Dendritic cell treated with granulocyte-macrophage colony-stimulating factor and Interleukin-4, amounts not matched to agents 40 ng/mL and 50 ng/mL, for 4 days (primary cell): Measurements from ENCODE around the gene VWA5A.
A peak's percentile ranks its signal among the peaks of the same experiment; 100 is the strongest.

Source experiments
- H3K27ac Mint-ChIP-seq: one replicate; pipeline ENCODE4 v1.8.0; 2022; ENCODE audit warnings: mild to moderate bottlenecking, mixed read lengths
- H3K27me3 Mint-ChIP-seq: one replicate; pipeline ENCODE4 v1.8.0; 2022; ENCODE audit warnings: mild to moderate bottlenecking, mixed read lengths
- H3K36me3 Mint-ChIP-seq: one replicate; pipeline ENCODE4 v1.8.0; 2022; ENCODE audit warnings: low read depth, mixed read lengths
- H3K4me1 Mint-ChIP-seq: one replicate; pipeline ENCODE4 v1.8.0; 2022; ENCODE audit warnings: low read depth, mixed read lengths
- H3K4me3 Mint-ChIP-seq: one replicate; pipeline ENCODE4 v1.8.0; 2022; ENCODE audit warnings: mild to moderate bottlenecking, moderate library complexity, mixed read lengths
- H3K9me3 Mint-ChIP-seq: one replicate; pipeline ENCODE4 v1.8.0; 2022; ENCODE audit warnings: mixed read lengths
- intact Hi-C: fragments of 100-400 bp; cut with micrococcal nuclease; formaldehyde crosslinking; loops from one replicate; pipeline ENCODE4 v1.15.0; 2022

The VWA5A gene, protein sequence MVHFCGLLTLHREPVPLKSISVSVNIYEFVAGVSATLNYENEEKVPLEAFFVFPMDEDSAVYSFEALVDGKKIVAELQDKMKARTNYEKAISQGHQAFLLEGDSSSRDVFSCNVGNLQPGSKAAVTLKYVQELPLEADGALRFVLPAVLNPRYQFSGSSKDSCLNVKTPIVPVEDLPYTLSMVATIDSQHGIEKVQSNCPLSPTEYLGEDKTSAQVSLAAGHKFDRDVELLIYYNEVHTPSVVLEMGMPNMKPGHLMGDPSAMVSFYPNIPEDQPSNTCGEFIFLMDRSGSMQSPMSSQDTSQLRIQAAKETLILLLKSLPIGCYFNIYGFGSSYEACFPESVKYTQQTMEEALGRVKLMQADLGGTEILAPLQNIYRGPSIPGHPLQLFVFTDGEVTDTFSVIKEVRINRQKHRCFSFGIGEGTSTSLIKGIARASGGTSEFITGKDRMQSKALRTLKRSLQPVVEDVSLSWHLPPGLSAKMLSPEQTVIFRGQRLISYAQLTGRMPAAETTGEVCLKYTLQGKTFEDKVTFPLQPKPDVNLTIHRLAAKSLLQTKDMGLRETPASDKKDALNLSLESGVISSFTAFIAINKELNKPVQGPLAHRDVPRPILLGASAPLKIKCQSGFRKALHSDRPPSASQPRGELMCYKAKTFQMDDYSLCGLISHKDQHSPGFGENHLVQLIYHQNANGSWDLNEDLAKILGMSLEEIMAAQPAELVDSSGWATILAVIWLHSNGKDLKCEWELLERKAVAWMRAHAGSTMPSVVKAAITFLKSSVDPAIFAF

DNA sequence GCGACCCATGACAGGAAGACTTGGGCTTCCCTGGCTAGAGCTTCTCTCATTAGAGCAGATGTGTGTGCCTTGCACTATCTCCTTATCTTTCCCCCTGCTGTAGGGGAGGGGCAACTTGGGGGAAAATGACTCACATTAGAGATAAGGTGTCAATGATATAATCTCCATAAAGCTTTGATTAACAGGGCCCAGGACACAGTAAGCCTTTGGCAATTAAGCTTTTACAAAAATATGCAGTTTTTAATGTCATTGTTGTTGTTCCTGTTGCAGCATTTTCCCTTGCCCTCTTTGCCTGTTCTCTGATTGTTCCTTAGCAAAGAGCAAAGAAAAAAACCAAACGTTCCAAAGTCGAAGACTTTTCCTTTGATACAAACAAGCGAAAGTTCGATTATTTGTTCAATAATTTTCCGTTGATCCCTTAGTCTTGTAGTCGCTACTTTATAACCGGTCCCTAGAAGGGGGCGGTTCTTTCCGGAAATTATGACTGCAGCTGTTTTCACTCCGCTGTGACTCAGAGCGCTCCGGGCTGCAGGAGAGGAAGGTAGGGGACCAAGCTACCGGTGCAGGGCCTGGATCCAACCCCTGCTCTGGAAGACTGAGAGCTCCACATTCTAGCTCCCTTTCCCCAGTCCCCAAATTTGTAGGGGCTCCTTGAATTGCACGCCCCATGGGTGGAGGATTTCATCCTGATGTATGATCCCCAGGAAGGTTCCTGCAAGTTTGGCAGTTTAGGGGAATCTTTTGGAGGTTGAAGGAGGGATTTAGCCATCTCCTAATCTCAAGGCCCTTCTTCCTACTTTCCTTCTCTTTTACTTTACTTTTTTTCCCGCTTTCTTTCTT is at the start of gene VWA5A:
TSS of gene VWA5A (plus strand) at position 509 of the 840 bp plus-strand sequence. CDS start 2,062 bp downstream, outside the sequence.
- Mint-ChIP-seq H3K27ac (peak within 1 kb of the TSS; percentile 73), H3K4me3 (peak within 1 kb of the TSS; percentile 80), H3K27me3 (no peaks in the 10 kb centered on the region), H3K9me3 (no peaks in the 10 kb centered on the region), H3K36me3 (peaks cover 26% of the 10 kb centered on the region), H3K4me1 (peaks cover 35% of the 10 kb centered on the region)
- intact Hi-C loops, result no loop called here

DNA sequence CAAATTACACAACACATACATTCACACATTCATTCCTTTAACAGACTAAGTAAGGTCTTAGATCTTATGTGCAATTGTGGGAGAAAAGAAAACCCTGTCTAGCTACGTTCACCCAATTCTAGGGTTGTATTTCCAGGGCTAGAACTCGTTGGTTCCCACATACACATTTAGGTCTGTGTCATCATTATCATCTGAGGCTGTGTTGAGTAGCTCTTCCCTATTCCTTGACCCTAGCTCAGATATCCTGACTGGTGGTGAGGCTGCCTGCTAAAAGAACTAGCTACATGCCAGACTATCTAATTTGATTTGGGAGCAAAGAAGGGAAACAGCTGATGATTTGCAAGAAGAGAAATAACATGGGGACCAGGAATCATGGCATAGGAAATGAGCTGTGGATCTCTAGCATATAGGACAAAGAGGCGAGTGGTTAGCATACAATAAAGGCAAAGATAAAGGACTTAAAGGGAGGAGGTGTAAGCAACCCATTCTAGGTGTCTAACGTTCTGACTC is 46.6 kb upstream of the VWA5A start:
- H3K4me3 Mint-ChIP-seq, result no peak overlapping the region
- H3K9me3 Mint-ChIP-seq, result no peaks in the 10 kb centered on the region
- no peak overlapping the region for H3K27ac Mint-ChIP-seq
- intact Hi-C loops, result loop anchor here (5.0 to 10.0 kb wide), 2 partner anchors 324 to 339 kb away; partner anchors contain the start of gene ZNF202
- H3K36me3 Mint-ChIP-seq, result no peaks in the 10 kb centered on the region
- H3K4me1 Mint-ChIP-seq, result peaks cover 31% of the 10 kb centered on the region
- H3K27me3 Mint-ChIP-seq, result peaks cover 20% of the 10 kb centered on the region

DNA sequence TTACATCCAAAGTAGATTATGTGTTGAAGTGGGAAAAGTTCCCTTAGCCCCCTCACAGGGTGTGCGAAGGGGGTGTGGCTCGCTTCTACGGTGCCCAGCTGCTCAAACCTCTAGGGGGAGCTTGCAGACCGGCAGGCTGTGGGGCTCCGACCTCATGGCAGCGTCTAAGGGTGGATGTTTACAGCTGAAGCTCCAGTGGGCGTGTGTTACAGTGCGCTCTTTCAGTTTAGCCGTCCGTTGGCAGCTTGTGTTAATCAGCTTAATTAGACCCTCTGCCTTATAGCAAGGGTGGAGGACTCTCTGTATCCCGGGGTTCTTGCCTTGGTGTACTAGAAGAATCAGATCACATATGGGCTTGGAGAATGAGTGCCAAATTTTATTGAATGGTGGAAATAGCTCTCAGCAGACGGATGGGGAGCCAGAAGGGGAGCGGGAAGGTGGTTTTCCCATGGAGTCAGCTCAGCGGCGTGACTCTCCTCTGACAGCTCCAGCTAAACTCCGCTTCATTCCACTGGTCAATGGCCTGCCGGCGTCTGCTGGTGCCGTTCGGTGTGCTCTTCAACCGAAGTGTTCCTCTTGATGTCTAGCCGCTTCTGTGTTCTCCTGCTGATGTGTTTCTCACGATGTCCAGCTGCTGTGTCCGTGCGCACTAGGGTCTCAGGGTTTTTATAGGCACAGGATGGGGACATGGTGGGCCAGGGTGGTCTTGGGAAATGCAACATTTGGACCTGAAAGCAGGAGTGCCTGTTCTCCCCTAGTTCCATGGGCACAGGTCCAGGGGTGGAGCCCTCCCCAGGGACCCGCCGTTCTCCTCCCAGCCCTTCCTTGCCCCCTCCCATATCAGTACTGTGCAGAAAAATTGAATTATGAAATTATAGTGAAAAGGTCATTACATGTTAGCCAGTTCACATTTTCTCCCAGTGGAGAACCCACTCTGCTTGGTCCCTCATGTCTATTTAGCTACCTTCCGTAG is 45.5 kb upstream of the VWA5A start:
- intact Hi-C loops, result loop anchor here (5.0 to 10.0 kb wide), 4 partner anchors 38 to 338 kb away; partner anchors contain the start of gene ZNF202
- H3K36me3 Mint-ChIP-seq, result no peaks in the 10 kb centered on the region
- H3K27me3 Mint-ChIP-seq, result peaks cover 21% of the 10 kb centered on the region

DNA sequence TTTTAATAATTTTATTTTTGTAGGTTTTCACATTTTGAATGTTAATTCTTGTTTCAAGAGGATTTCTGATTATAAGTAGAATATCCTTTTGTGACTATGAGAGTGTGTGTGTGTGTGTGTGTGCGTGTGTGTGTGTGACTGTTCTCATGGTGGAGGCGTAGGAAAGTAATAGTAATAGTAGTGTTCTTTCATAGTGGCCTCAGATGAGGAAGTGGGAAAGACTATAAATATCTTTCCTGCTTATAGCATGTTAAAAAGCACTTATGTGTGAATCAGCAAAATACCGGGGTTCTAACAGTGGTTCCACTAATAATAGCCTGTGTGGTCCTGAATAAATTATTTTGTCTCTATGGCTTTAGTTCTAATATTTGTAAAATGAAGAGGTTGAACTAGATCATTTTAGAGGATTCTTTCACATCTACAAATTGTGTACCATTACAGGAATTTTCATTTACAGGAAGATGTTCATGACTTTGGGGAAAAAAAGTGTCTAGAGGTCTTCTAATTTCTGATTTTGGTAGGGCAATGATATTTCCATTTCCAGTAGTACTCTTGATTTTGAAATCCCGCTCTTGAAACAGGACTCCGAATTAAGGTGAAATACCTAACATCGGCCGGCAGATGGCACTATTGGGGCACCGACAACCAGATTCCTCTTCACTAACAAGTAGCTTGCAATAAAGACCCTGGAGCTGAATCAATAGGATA is 44.2 kb upstream of the VWA5A start:
- peak overlapping the region; percentile 49 for H3K4me3 Mint-ChIP-seq
- peaks cover 25% of the 10 kb centered on the region for H3K27me3 Mint-ChIP-seq
- peak overlapping the region; percentile 86 for H3K27ac Mint-ChIP-seq
- H3K4me1 Mint-ChIP-seq, result peaks cover 42% of the 10 kb centered on the region
- no peaks in the 10 kb centered on the region for H3K9me3 Mint-ChIP-seq
- intact Hi-C loops, result loop anchor here (1.0 to 5.0 kb wide), 4 partner anchors 36 to 515 kb away; no protein-coding TSS in a partner anchor
- no peaks in the 10 kb centered on the region for H3K36me3 Mint-ChIP-seq

More for the DNA sequence above, 45.5 kb upstream of the VWA5A start:
- H3K9me3 Mint-ChIP-seq, result no peaks in the 10 kb centered on the region
- peak overlapping the region; percentile 44 for H3K4me3 Mint-ChIP-seq
- H3K4me1 Mint-ChIP-seq, result peaks cover 31% of the 10 kb centered on the region
- peak overlapping the region; percentile 50 for H3K27ac Mint-ChIP-seq

DNA sequence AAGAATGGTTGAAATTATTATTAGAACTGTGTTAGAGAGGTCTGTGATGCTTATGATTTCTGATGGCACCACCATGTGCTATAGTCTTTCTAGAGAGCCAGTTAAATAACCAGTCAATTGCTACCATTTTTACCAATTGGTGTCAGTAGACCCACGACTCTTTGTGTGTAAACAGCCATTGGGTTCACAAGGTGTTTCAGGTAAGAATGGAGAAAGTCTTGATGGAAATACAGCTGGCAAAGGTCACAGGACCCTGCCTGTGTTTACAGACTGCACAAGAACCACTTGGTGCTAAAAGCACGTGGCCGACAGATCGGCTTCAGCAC is 43.7 kb upstream of the VWA5A start:
- Mint-ChIP-seq H3K27me3 (peaks cover 22% of the 10 kb centered on the region), H3K4me3 (no peak overlapping the region), H3K27ac (peak overlapping the region; percentile 86), H3K9me3 (no peaks in the 10 kb centered on the region), H3K4me1 (peaks cover 47% of the 10 kb centered on the region), H3K36me3 (no peaks in the 10 kb centered on the region)
- intact Hi-C loops, result loop anchor here (1.0 to 5.0 kb wide), 4 partner anchors 36 to 515 kb away; no protein-coding TSS in a partner anchor

DNA sequence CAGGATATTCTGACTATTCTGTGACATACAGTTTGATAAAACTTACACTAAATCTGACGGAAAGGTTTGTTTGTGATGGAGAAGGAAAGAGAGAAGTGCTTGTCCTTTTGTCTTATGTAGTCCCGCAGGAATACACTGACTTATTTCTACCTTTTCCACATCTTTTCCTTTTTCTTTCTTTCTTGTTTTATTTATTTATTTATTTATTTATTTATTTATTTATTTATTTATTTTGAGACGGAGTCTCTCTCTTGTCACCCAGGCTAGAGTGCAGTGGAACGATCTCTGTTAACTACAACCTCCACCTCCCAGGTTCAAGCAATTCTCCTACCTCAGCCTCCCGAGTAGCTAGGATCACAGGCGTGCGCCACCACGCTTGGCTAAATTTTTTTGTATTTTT is 43.1 kb upstream of the VWA5A start:
- H3K9me3 Mint-ChIP-seq, result no peaks in the 10 kb centered on the region
- H3K27ac Mint-ChIP-seq, result no peak overlapping the region
- H3K4me1 Mint-ChIP-seq, result peaks cover 49% of the 10 kb centered on the region
- intact Hi-C loops, result loop anchor here (5.0 kb wide), 2 partner anchors 35 to 205 kb away; no protein-coding TSS in a partner anchor
- peaks cover 24% of the 10 kb centered on the region for H3K27me3 Mint-ChIP-seq
- no peaks in the 10 kb centered on the region for H3K36me3 Mint-ChIP-seq
- H3K4me3 Mint-ChIP-seq, result no peak overlapping the region

DNA sequence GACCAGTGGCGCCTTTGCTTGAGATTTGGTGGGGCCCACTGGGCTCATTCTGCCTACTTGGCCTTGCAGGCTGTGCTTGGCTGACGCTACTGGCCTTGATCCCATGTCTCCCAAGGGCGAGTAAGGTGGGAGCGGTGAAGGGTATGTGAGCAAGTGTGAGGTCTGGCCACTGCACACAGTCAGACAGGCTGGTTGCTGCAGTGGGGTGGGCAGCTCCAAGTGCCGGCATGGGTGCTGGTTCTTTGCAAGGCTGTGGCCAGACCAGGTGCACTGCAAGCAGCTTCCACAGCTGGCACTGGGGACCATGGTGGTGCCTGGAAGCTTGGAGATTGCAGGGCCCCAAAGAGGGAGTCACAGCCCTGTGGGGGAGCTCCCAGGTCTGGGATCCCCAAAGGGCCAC is 40.7 kb upstream of the VWA5A start:
- Mint-ChIP-seq H3K27ac (no peak overlapping the region), H3K27me3 (peaks cover 16% of the 10 kb centered on the region), H3K9me3 (no peaks in the 10 kb centered on the region), H3K4me3 (no peak overlapping the region), H3K36me3 (no peaks in the 10 kb centered on the region), H3K4me1 (peaks cover 32% of the 10 kb centered on the region)
- intact Hi-C loops, result loop anchor here (5.0 kb wide), 2 partner anchors 33 to 203 kb away; no protein-coding TSS in a partner anchor

DNA sequence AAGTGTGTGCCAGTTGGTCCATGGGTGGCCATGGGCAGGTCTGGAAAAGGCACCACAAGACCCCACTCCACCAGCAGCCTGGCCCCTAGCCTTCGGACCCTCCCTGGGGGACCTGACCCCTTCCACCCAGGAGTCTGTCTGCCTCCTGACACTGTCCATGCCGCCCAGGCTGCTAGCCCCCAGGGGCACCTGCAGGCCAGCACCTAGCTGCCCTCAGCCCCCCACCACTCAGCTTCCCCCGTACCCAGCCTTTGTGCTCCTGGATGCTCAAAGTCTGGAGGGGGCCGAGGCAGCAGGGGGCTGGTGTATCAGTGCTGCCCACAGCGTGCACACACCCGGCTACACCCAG is 39.8 kb upstream of the VWA5A start:
- intact Hi-C loops, result no loop called here
- H3K27me3 Mint-ChIP-seq, result peaks cover 13% of the 10 kb centered on the region
- H3K4me1 Mint-ChIP-seq, result peaks cover 25% of the 10 kb centered on the region
- no peaks in the 10 kb centered on the region for H3K9me3 Mint-ChIP-seq
- H3K4me3 Mint-ChIP-seq, result no peak overlapping the region
- peak overlapping the region; percentile 54 for H3K27ac Mint-ChIP-seq
- no peaks in the 10 kb centered on the region for H3K36me3 Mint-ChIP-seq

DNA sequence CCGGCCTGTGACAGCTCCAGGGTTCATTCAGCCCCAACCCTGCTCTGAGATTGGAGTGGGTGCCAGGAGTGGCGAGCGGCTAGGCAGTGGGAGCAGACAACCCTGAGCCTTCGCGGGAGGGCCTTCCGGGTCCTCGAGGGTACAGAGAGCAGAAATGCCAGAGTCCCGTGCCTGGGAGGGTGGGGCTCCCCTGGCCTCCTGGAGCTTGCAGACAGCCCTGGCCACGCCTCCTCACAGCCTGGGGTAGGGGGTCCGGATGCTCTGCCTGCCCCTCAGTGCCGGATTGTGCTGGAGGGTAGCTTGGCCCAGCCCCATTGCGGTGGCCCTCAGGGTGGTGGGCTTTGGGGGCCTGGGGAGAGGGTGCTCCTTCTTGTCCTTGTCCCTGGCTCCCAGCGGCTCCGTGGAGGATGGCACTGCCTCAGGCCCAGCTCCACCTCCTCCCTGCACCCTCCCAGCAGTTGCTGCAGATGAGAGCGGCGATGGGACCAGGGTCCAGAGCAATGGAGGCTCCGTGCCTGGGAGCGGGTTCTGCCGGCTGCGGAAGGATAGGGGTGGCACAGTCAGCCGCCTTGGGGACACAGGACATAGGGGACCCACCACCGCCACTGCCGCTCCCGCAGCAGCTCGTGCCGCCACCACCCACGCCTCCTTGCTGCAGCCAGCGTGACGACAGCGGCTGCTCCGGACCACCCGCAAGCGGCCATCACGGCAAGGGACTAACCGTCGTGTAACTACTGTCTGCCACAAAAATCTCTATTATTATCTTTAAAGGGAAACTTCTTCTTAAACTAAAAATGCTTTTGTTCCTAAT is 39.2 kb upstream of the VWA5A start:
- H3K36me3 Mint-ChIP-seq, result no peaks in the 10 kb centered on the region
- H3K9me3 Mint-ChIP-seq, result no peaks in the 10 kb centered on the region
- H3K4me1 Mint-ChIP-seq, result peaks cover 22% of the 10 kb centered on the region
- H3K27me3 Mint-ChIP-seq, result peaks cover 13% of the 10 kb centered on the region
- peak overlapping the region; percentile 77 for H3K4me3 Mint-ChIP-seq
- intact Hi-C loops, result no loop called here
- peak overlapping the region; percentile 54 for H3K27ac Mint-ChIP-seq

DNA sequence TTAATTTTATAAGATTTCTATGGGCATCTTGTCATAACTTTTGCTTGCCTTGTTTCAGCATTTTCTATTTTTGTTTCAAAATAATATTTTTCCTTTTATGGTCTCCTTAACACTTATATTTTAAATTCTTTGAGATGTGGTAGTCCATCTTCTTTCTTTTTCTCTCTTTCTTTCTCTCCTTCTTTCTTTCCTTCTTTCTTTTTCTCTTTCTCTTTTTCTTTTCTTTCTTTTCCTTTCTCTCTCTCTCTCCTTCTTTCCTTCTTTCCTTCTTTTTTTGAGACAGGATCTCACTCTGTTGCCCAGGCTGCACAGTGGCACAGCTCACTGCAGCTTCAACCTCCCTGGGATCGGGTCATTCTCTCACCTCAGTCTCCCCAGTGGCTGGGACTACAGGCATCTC is 38.0 kb upstream of the VWA5A start:
- Mint-ChIP-seq H3K9me3 (no peaks in the 10 kb centered on the region), H3K4me1 (peaks cover 19% of the 10 kb centered on the region), H3K4me3 (no peak overlapping the region), H3K27me3 (peaks cover 13% of the 10 kb centered on the region), H3K36me3 (no peaks in the 10 kb centered on the region), H3K27ac (no peak overlapping the region)
- intact Hi-C loops, result no loop called here

DNA sequence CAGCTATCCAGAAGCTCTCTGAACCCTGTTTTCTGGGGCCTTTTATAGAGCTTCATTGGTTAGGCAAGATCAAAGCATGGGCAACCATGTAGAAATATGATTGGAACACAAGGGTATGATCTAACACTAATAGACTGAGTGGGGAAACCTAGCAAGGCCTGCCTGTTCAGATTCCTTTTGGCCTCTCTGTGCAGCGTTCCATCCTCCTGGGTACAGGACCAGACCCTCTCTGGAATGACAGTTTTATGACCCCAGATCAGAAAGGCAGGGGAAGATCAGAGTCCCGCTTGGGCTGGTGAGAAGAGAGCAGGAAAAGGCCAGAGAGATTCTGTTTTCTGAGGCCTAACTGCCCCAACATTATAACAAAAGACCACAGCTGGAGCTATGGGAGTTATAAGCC is 36.7 kb upstream of the VWA5A start:
- H3K4me3 Mint-ChIP-seq, result no peak overlapping the region
- H3K9me3 Mint-ChIP-seq, result no peaks in the 10 kb centered on the region
- peaks cover 19% of the 10 kb centered on the region for H3K4me1 Mint-ChIP-seq
- intact Hi-C loops, result no loop called here
- peaks cover 13% of the 10 kb centered on the region for H3K27me3 Mint-ChIP-seq
- H3K36me3 Mint-ChIP-seq, result no peaks in the 10 kb centered on the region
- H3K27ac Mint-ChIP-seq, result no peak overlapping the region
